Activated CD4-positive, alpha-beta T cell treated with anti-CD3 and anti-CD28 coated beads, Interleukin-2, amount 50 U/mL, for 16 hours (primary cell): Measurements from ENCODE around the gene SLC37A2.
"Not testable (repeated sequence)": the region's sequence is repeated elsewhere in the genome, so short reads cannot be mapped to it uniquely, and the experiment has no call there.

Experiments used
- DNase-seq: peaks from one replicate; pipeline ENCODE4 v3.0.0-alpha.2; 2020

The SLC37A2 gene

DNA sequence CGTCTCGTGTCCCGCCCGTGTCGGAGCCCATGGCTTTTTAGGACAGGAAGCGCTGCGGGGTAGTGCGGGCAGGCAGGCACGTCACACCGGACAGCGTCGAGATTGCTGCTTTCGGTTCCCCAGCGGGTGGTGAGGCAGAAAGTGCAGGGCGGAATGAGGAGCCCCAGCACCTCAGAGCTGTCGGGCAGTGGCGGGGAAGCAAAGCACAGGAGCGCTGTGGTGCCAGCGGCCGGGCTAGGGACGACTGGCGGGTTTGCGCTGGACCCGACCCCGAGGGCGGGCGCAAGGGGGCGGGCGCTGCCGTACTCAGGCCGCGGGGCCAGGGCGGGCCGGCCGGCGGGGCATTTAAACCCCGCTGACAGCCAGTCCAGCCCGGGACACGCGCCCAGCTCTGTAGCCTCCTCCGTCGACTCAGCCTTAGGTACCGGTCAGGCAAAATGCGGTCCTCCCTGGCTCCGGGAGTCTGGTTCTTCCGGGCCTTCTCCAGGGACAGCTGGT lies at the start of gene SLC37A2:
Gene SLC37A2 (plus strand): TSS at position 375 of the 498 bp plus-strand sequence. CDS start 63 bp downstream, at position 438.
- peak; percentile 65 for DNase-seq

GRCh38 chr11:125016413-125016812 lies 46.7 kb upstream of the SLC37A2 start:
- DNase-seq, result no peak

DNA sequence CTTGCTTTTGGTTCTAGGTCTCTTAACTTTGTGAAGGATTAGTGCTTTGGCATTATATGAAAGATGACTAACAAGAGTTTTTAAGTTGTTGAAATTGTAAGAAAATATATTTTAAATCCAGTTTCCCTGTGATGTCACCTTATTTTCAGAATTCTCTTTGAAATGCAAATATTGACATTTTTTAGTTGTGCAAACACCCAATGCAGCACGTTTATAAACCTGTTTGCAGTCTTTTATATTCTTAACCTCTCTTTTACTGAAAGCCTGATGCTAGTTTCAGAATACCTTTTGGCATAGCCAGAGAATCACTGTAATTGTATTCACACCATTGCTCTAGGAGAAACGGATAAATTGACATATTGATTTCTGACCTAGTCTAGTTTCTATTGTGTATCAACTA lies 42.8 kb upstream of the SLC37A2 start:
- no peak for DNase-seq

- DNase-seq, result no peak
These were observed 40.6 kb upstream of the SLC37A2 start for GRCh38 chr11:125022551-125022950.

GRCh38 chr11:125025968-125026367 lies 37.1 kb upstream of the SLC37A2 start:
- DNase-seq, result no peak

DNA sequence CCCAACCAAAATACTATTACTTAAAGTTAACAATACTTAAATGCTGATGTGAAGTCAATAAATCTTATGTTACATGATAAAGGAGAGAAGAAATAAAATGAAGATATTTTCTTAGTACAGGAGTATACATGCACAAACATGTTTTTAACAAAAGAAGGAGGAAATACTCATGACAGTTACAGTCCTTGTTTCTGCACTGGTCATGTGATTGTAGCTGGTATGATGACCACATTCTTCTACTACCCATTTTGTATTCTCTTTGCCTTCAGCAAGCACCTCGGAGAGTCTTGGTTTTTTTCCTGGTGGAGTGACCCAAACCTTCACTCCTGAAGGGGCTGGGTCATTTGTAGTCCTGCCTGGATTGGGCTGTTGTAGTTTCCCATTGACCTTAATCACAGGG lies 33.7 kb upstream of the SLC37A2 start:
- not testable (repeated sequence) for DNase-seq

- DNase-seq, result peak; percentile 56
These were observed 26.2 kb upstream of the SLC37A2 start for GRCh38 chr11:125036933-125037332.

GRCh38 chr11:125049164-125049792 lies 13.8 kb upstream of the SLC37A2 start:
- no peak for DNase-seq

GRCh38 chr11:125052047-125052446 lies 11.1 kb upstream of the SLC37A2 start:
- no peak for DNase-seq

DNA sequence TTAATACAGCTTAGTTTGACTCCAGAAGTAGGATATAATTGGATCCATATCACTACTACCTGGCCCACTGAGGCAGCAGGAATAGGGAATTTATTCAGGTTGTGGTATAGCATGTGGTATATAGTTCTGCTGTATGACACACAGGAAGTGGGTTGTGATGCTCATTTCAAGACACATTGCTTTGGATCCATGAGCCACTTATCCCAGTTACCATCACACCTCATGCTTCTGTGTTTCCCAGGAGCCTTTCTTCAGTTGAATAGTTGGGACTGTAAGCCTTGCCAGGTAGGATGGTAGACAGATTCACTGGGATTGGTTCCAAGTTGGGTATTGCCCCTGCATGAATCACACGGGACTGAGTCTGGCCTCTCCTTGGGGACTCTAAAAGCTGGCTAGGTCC lies 9.9 kb upstream of the SLC37A2 start:
- DNase-seq, result peak; percentile 12

DNA sequence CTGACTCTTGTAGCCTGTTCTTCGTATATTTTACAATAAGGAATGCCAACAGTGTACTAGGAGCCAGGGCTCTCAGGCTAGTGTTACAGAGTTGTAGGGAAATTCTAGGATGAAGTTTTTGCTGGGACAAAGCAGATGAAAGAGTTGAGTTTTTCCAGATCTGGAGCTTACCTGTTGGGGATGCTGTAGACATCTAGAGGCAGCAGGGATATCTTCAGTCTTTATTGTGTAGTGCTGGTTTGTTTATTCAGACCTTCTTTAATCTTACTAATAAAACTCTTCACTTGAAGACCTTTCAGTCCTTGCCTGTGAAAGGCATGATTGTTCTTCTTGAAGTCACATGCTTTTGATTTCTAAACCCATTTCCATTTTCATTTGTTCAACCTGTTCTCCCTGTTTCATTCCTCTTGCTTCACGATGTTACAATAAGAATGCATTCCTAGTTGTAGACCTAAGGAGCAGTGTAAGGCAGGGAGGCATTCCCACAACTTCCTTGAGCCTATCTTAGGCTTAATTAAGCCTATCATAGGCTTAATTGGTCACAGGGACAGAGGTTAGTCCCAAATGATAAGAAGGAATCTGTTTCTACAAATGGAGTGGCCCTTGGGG lies 7.9 kb upstream of the SLC37A2 start:
- DNase-seq, result no peak

GRCh38 chr11:125056111-125056510 lies 7.0 kb upstream of the SLC37A2 start:
- DNase-seq, result not testable (repeated sequence)

GRCh38 chr11:125056931-125057692 lies 6.0 kb upstream of the SLC37A2 start:
- DNase-seq, result no peak

GRCh38 chr11:125057693-125058016 lies 5.5 kb upstream of the SLC37A2 start:
- no peak for DNase-seq

DNA sequence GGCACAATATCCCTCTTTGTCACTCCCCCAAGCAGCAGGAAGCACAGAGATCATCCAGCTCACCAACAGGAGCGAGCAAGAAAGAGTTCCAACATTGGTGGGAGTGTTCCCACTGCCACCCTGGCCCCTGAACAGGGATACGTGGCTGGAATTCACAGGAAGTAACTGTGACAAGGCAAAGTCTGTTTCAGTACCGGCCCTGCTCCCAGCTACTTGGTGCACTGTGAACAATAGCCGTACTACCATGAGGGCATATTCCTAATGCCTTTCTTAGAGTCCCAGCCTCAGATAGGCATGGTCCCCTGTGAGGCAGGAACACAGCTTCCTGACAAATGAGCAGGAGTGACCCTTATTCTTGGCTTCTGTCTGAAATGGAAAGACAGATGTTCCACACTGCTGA lies 1.8 kb upstream of the SLC37A2 start:
- DNase-seq, result no peak

GRCh38 chr11:125062218-125062930 lies 731 bp upstream of the SLC37A2 start:
- no peak for DNase-seq

GRCh38 chr11:125063429-125064043 lies 431 bp downstream of the SLC37A2 start:
- no peak for DNase-seq

- no peak for DNase-seq
These were observed 965 bp downstream of the SLC37A2 start for GRCh38 chr11:125064070-125064469.

GRCh38 chr11:125068368-125068767 lies 5.3 kb downstream of the SLC37A2 start:
- DNase-seq, result no peak

- DNase-seq, result no peak
These were observed 5.9 kb downstream of the SLC37A2 start for GRCh38 chr11:125069008-125069407.

- no peak for DNase-seq
These were observed 6.7 kb downstream of the SLC37A2 start for GRCh38 chr11:125069796-125070195.

DNA sequence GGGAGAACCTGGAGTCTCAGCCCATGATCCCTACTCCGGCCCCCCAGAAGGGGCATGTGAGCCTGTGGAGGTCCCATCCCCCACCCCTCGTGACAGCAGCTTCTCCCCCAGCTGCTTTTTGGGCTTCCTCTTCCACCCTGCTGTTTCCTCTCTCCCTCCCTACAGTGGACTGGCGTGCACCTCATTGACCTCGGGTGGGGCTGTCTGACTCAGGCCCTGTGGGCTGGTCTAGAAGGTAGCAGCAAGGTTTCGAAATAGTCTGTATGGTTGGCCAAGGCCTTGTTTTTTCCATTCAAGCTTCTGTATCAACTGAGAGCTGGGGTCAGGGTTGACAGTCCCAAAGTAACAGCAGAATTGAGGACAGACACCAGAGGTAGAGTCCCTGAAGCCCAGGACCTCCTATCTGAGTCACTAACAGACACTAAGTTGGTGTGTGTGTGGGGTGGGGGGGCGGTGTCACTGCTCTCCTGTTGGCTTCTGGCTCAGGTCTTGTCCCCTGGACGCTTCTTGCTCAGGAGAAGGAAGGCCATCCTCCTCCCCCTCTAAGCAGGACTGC lies 7.7 kb downstream of the SLC37A2 start:
- peak; percentile 33 for DNase-seq

- DNase-seq, result no peak
These were observed 8.3 kb downstream of the SLC37A2 start for GRCh38 chr11:125071435-125071834.
